HCT116 (cell line): ENCODE results near the gene HEMK1. TPM values are rescaled to one million over a fixed set of nuclear protein-coding genes. Genes with fewer than 3 reads are reported as not detected.

Source experiments
- ATAC-seq: fragments of 200-7000 bp; cut with Tn5 transposase; 2 replicates; pipeline ENCODE4 v1.9.1; 2020; ENCODE audit warnings: mild to moderate bottlenecking, moderate library complexity
- BruUV-seq: library from RNA; stranded (reverse); fragments of 400-500 nt; replicated peaks from 2 replicates; lab custom pipeline; 2021; lab: Mats Ljungman, UMichigan
- CTCF ChIA-PET: fragments of 300-600 bp; sonication (Branson Sonifier 250); formaldehyde crosslinking; loops from one replicate; lab custom pipeline; 2021; ENCODE audit warnings: antibody characterized with exemption; lab: Charles Lee
- POLR2A ChIA-PET: fragments of 300-600, 350-600 bp; sonication (Branson Sonifier 250); formaldehyde crosslinking; loops from one replicate; lab custom pipeline; 2021; ENCODE audit warnings: antibody characterized with exemption; lab: Charles Lee
- RAD21 ChIA-PET, 2 experiments: fragments of 300-600 bp; sonication (Branson Sonifier 250); formaldehyde crosslinking; loops; one replicate each; lab custom pipeline; 2023; ENCODE audit warnings: low total read pairs in 2 of 2; ENCODE audit not compliant: uncharacterized antibody in 2 of 2, unreplicated experiment in 2 of 2, low non-redundant PET in 1 of 2; lab: Charles Lee
- DNase-seq: peaks from one replicate; pipeline ENCODE4 v3.0.0-alpha.2; 2010; ENCODE audit warnings: low read depth, low spot score
- H2AFZ ChIP-seq: fragments of 200-600 bp; shearing (Covaris generic), sonication (generic); 2 replicates; pipeline ENCODE4 v1.6.1; 2017; ENCODE audit warnings: low read depth, mixed run types, mixed read lengths, antibody characterized with exemption, low read length; ENCODE audit not compliant: poor library complexity, severe bottlenecking
- H3K27ac ChIP-seq: 2 replicates; pipeline ENCODE4 v1.5.1; 2012; ENCODE audit warnings: low read depth, low read length
- H3K27me3 ChIP-seq: fragments of 200-600 bp; sonication (generic); 2 replicates; pipeline ENCODE4 v1.6.1; 2016; ENCODE audit warnings: mixed run types, low read length, mixed read lengths; ENCODE audit not compliant: insufficient read depth
- H3K36me3 ChIP-seq, 2 experiments: fragments of 200-500 bp in 1 of 2; fragments of 200-600 bp in 1 of 2; sonication (Bioruptor generic) in 1 of 2; sonication (generic) in 1 of 2; 2 replicates each; pipeline versions ENCODE4 v1.5.1 to v1.6.1; 2014 to 2016; ENCODE audit warnings: low read length in 2 of 2, inconsistent platforms in 1 of 2, mixed read lengths in 1 of 2, mixed run types in 1 of 2; ENCODE audit not compliant: insufficient read depth in 2 of 2, control insufficient read depth in 1 of 2
- H3K4me1 ChIP-seq, 2 experiments: fragments of 200-600 bp in 1 of 2; sonication (generic) in 1 of 2; 2 replicates each; pipeline versions ENCODE4 v1.5.1 to v1.6.1; 2012 to 2017; ENCODE audit warnings: low read length in 2 of 2, inconsistent platforms in 1 of 2, mild to moderate bottlenecking in 1 of 2, mixed read lengths in 1 of 2, mixed run types in 1 of 2, moderate library complexity in 1 of 2; ENCODE audit not compliant: insufficient read depth in 2 of 2, control insufficient read depth in 1 of 2
- H3K4me2 ChIP-seq: fragments of 200-600 bp; sonication (generic); 2 replicates; pipeline ENCODE4 v1.6.1; 2017; ENCODE audit warnings: mixed run types, low read length, mixed read lengths
- H3K4me3 ChIP-seq, 2 experiments: fragments of 200-600 bp in 1 of 2; sonication (generic) in 1 of 2; replicated peaks in 1 of 2; 2 replicates each; pipeline ENCODE4 v1.5.1; 2011 to 2016; ENCODE audit warnings: low read length in 2 of 2, control low read depth in 1 of 2, low read depth in 1 of 2, mild to moderate bottlenecking in 1 of 2, mixed read lengths in 1 of 2, mixed run types in 1 of 2
- H3K79me2 ChIP-seq: fragments of 200-600 bp; sonication (generic); 2 replicates; pipeline ENCODE4 v1.6.1; 2017; ENCODE audit warnings: mild to moderate bottlenecking, mixed run types, low read length, moderate library complexity, mixed read lengths; ENCODE audit not compliant: insufficient read depth
- H3K9ac ChIP-seq: fragments of 200-600 bp; sonication (generic); 2 replicates; pipeline ENCODE4 v1.6.1; 2016; ENCODE audit warnings: low read length, mixed read lengths
- H3K9me2 ChIP-seq: fragments of 200-600 bp; sonication (generic), shearing (Covaris generic); 2 replicates; pipeline ENCODE4 v1.6.1; 2017; ENCODE audit warnings: mixed run types, mild to moderate bottlenecking, moderate library complexity; ENCODE audit not compliant: insufficient read depth
- H3K9me3 ChIP-seq, 2 experiments: fragments of 200-500 bp in 1 of 2; fragments of 200-600 bp in 1 of 2; sonication (Bioruptor generic) in 1 of 2; sonication (generic) in 1 of 2; 2 replicates each; pipeline ENCODE4 v1.6.1; 2014 to 2017; ENCODE audit warnings: low read length in 2 of 2, mixed read lengths in 2 of 2, inconsistent platforms in 1 of 2, low read depth in 1 of 2, mild to moderate bottlenecking in 1 of 2, mixed run types in 1 of 2, moderate library complexity in 1 of 2; ENCODE audit not compliant: control insufficient read depth in 1 of 2, insufficient read depth in 1 of 2
- H4K20me1 ChIP-seq: fragments of 200-600 bp; sonication (generic), shearing (Covaris generic); 2 replicates; pipeline ENCODE4 v1.6.1; 2017; ENCODE audit warnings: mixed run types, mild to moderate bottlenecking, moderate library complexity; ENCODE audit not compliant: insufficient read depth
- EGR1 ChIP-seq: IDR thresholded peaks from 2 replicates; pipeline ENCODE4 v1.6.1; 2012; ENCODE audit warnings: low read depth
- ELF1 ChIP-seq: IDR thresholded peaks from 2 replicates; pipeline ENCODE4 v1.6.1; 2012; ENCODE audit warnings: low read depth, borderline replicate concordance
- EZH2 ChIP-seq: fragments of 200-600 bp; sonication (generic); IDR thresholded peaks from 2 replicates; pipeline ENCODE4 v1.6.1; 2017; ENCODE audit warnings: antibody characterized with exemption, mixed run types
- EZH2phosphoT487 ChIP-seq: fragments of 200-600 bp; IDR thresholded peaks from 2 replicates; pipeline ENCODE4 v1.6.1; 2018; ENCODE audit warnings: antibody characterized with exemption, borderline replicate concordance
- FOSL1 ChIP-seq: IDR thresholded peaks from 2 replicates; pipeline ENCODE4 v1.6.1; 2012; ENCODE audit warnings: low read depth
- JUND ChIP-seq: IDR thresholded peaks from 2 replicates; pipeline ENCODE4 v1.6.1; 2012
- POLR2A ChIP-seq: IDR thresholded peaks from 2 replicates; pipeline ENCODE4 v1.7.0; 2011; ENCODE audit warnings: borderline replicate concordance; ENCODE audit not compliant: insufficient read depth, insufficient read length; ENCODE audit errors: extremely low read depth
- ZFX ChIP-seq: fragments of 450-650 bp; IDR thresholded peaks from 2 replicates; pipeline ENCODE4 v1.6.1; 2017
- ZNF274 ChIP-seq: fragments of 200-500 bp; sonication (Bioruptor generic); IDR thresholded peaks from 2 replicates; pipeline ENCODE4 v1.6.1; 2014; ENCODE audit warnings: mild to moderate bottlenecking, low read depth, low read length, inconsistent platforms
- intact Hi-C: fragments of 100-400 bp; cut with micrococcal nuclease; formaldehyde crosslinking; loops from 2 replicates; pipeline ENCODE4 v1.10.0; 2022
- total RNA-seq: library from RNA; stranded (reverse); gene quantifications from one replicate; pipeline ENCODE4 v1.2.1, GENCODE V29; 2021; ENCODE audit not compliant: unreplicated experiment
- TF ChIP-seq, protein P1 (sequence below): IDR thresholded peaks from 2 replicates; pipeline ENCODE4 v1.6.1; 2012; ENCODE audit warnings: low read depth
- TF ChIP-seq, protein P2 (sequence below): IDR thresholded peaks from 2 replicates; pipeline ENCODE4 v1.6.1; 2011; ENCODE audit warnings: mild to moderate bottlenecking, low read length, moderate library complexity; ENCODE audit not compliant: insufficient replicate concordance; ENCODE audit errors: extremely low read depth
- TF ChIP-seq, protein P3 (sequence below): IDR thresholded peaks from 2 replicates; pipeline ENCODE4 v1.6.1; 2012

The HEMK1 gene
- total RNA-seq, 1 experiment from 2014 or later = 20.5 TPM

DNA sequence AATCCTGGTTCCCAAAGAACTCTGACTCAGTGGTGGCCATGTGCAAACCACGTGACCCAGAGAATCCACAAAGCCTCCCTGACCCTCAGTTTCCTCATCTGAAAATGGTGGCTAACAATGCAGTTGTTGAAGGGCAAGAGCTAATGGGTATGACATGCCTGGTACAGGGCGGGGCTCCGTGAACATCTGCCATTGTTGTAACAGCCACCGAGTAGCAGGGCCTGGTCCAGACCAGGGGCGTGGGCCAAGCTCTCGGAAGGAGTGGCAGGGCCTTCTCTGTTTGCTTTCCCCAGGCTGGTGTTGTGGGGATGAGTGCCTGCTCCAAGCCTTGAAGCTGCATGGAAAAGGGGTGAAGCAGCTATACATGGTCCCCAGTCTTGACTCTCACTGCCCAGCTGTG is 61.1 kb downstream of the HEMK1 start:
- Histone ChIP-seq H3K9me2 (no peaks in the 10 kb centered on the region), H3K4me2 (peak overlapping the region; percentile 18), H3K27ac (no peak overlapping the region), H2AFZ (no peak overlapping the region), H3K36me3 (peaks cover 0 to 3% of the 10 kb centered on the region in 2 experiments; a peak in 1 of 4 replicates), H3K9ac (no peak overlapping the region), H3K4me3 (no peak overlapping the region), H3K4me1 (peaks cover 45 to 76% of the 10 kb centered on the region in 2 experiments), H3K9me3 (no peaks in the 10 kb centered on the region), H4K20me1 (no peaks in the 10 kb centered on the region; the same call in 1 of the 2 replicates), H3K79me2 (peaks cover 89% of the 10 kb centered on the region), H3K27me3 (no peaks in the 10 kb centered on the region)
- ChIA-PET RAD21 (no interaction called here), CTCF (no interaction called here), POLR2A (no interaction called here)
- ATAC-seq (no peak), DNase-seq (no peak)
- intact Hi-C loops = no loop called here
- no TSS peak for BruUV-seq
- TF ChIP-seq ELF1 (no peak), FOSL1 (no peak), EZH2 (no peak), JUND (no peak), ZFX (no peak), EZH2phosphoT487 (no peak), ZNF274 (no peak), EGR1 (no peak), POLR2A (no peak)
- TF ChIP-seq, protein P1, sequence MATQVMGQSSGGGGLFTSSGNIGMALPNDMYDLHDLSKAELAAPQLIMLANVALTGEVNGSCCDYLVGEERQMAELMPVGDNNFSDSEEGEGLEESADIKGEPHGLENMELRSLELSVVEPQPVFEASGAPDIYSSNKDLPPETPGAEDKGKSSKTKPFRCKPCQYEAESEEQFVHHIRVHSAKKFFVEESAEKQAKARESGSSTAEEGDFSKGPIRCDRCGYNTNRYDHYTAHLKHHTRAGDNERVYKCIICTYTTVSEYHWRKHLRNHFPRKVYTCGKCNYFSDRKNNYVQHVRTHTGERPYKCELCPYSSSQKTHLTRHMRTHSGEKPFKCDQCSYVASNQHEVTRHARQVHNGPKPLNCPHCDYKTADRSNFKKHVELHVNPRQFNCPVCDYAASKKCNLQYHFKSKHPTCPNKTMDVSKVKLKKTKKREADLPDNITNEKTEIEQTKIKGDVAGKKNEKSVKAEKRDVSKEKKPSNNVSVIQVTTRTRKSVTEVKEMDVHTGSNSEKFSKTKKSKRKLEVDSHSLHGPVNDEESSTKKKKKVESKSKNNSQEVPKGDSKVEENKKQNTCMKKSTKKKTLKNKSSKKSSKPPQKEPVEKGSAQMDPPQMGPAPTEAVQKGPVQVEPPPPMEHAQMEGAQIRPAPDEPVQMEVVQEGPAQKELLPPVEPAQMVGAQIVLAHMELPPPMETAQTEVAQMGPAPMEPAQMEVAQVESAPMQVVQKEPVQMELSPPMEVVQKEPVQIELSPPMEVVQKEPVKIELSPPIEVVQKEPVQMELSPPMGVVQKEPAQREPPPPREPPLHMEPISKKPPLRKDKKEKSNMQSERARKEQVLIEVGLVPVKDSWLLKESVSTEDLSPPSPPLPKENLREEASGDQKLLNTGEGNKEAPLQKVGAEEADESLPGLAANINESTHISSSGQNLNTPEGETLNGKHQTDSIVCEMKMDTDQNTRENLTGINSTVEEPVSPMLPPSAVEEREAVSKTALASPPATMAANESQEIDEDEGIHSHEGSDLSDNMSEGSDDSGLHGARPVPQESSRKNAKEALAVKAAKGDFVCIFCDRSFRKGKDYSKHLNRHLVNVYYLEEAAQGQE = no peak
- TF ChIP-seq, protein P2, sequence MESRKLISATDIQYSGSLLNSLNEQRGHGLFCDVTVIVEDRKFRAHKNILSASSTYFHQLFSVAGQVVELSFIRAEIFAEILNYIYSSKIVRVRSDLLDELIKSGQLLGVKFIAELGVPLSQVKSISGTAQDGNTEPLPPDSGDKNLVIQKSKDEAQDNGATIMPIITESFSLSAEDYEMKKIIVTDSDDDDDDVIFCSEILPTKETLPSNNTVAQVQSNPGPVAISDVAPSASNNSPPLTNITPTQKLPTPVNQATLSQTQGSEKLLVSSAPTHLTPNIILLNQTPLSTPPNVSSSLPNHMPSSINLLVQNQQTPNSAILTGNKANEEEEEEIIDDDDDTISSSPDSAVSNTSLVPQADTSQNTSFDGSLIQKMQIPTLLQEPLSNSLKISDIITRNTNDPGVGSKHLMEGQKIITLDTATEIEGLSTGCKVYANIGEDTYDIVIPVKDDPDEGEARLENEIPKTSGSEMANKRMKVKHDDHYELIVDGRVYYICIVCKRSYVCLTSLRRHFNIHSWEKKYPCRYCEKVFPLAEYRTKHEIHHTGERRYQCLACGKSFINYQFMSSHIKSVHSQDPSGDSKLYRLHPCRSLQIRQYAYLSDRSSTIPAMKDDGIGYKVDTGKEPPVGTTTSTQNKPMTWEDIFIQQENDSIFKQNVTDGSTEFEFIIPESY = no peak
- TF ChIP-seq, protein P3, sequence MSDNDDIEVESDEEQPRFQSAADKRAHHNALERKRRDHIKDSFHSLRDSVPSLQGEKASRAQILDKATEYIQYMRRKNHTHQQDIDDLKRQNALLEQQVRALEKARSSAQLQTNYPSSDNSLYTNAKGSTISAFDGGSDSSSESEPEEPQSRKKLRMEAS = no peak
